ENCODE measurements around the gene CD52.
"Not testable (repeated sequence)": the region's sequence is repeated elsewhere in the genome, so short reads cannot be mapped to it uniquely, and the experiment has no call there.

CD52 gene

GRCh38 chr1:26290122-26290881 lies 27.5 kb upstream of the CD52 start:
- no peak overlapping the region for H3K27ac ChIP-seq

GRCh38 chr1:26290882-26291261 lies 26.9 kb upstream of the CD52 start:
- Histone ChIP-seq H3K4me3 (IDR thresholded peaks at IDR 0.05; ENCODE audit: insufficient read depth, low read depth, low read length) (no peak overlapping the region), H2AFZ (ENCODE audit: low read depth) (no peak overlapping the region), H3K27me3 (ENCODE audit: insufficient read depth, low read depth) (no peaks in the 10 kb centered on the region), H4K20me1 (ENCODE audit: insufficient read depth) (no peaks in the 10 kb centered on the region), H3K27ac (no peak overlapping the region), H3K9ac (no peak overlapping the region), H3K4me2 (no peak overlapping the region), H3K4me1 (ENCODE audit: low read depth, poor library complexity, severe bottlenecking) (no peaks in the 10 kb centered on the region), H3K79me2 (ENCODE audit: insufficient read depth, low read depth) (no peaks in the 10 kb centered on the region), H3K36me3 (ENCODE audit: insufficient read depth) (no peaks in the 10 kb centered on the region)
- TF ChIP-seq, protein P1, sequence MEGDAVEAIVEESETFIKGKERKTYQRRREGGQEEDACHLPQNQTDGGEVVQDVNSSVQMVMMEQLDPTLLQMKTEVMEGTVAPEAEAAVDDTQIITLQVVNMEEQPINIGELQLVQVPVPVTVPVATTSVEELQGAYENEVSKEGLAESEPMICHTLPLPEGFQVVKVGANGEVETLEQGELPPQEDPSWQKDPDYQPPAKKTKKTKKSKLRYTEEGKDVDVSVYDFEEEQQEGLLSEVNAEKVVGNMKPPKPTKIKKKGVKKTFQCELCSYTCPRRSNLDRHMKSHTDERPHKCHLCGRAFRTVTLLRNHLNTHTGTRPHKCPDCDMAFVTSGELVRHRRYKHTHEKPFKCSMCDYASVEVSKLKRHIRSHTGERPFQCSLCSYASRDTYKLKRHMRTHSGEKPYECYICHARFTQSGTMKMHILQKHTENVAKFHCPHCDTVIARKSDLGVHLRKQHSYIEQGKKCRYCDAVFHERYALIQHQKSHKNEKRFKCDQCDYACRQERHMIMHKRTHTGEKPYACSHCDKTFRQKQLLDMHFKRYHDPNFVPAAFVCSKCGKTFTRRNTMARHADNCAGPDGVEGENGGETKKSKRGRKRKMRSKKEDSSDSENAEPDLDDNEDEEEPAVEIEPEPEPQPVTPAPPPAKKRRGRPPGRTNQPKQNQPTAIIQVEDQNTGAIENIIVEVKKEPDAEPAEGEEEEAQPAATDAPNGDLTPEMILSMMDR (conservative IDR thresholded peaks at IDR 0.05; ENCODE audit: low read depth, low read length): no peak

More at GRCh38 chr1:26290122-26290881, 27.5 kb upstream of the CD52 start:
- H3K36me3 ChIP-seq (ENCODE audit: insufficient read depth): no peaks in the 10 kb centered on the region
- H2AFZ ChIP-seq (ENCODE audit: low read depth): no peak overlapping the region
- TF ChIP-seq, protein P1 (conservative IDR thresholded peaks at IDR 0.05; ENCODE audit: low read depth, low read length): no peak
- H3K4me1 ChIP-seq (ENCODE audit: low read depth, poor library complexity, severe bottlenecking): no peaks in the 10 kb centered on the region
- no peaks in the 10 kb centered on the region for H4K20me1 ChIP-seq (ENCODE audit: insufficient read depth)
- no peak overlapping the region for H3K9ac ChIP-seq
- H3K4me2 ChIP-seq: no peak overlapping the region
- H3K27me3 ChIP-seq (ENCODE audit: insufficient read depth, low read depth): no peaks in the 10 kb centered on the region
- no peak overlapping the region for H3K4me3 ChIP-seq (IDR thresholded peaks at IDR 0.05; ENCODE audit: insufficient read depth, low read depth, low read length)
- no peaks in the 10 kb centered on the region for H3K79me2 ChIP-seq (ENCODE audit: insufficient read depth, low read depth)

DNA sequence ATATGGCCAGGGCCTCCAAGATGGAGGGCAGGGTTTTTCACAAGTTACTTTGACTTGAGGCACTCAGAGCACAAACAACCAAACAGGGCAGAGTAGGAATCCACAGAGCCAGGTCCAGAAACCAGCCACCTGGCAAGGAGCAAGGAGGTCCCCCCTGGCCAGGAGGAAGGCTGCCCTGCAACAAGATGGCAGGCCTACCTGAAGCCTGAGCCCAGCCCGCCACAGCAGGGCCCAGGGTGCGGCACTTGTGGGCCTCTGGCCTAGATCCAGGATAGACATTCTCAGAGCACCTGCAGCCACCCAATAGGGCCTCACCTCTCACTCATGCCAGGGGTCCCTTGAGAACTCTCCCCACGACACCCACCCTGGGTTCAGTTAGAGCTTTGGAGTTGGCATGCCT lies 26.3 kb upstream of the CD52 start:
- Histone ChIP-seq H3K4me1 (ENCODE audit: low read depth, poor library complexity, severe bottlenecking) (no peaks in the 10 kb centered on the region), H3K79me2 (ENCODE audit: insufficient read depth, low read depth) (no peaks in the 10 kb centered on the region), H3K36me3 (ENCODE audit: insufficient read depth) (no peaks in the 10 kb centered on the region), H3K9ac (no peak overlapping the region), H3K4me2 (no peak overlapping the region), H2AFZ (ENCODE audit: low read depth) (no peak overlapping the region), H3K4me3 (IDR thresholded peaks at IDR 0.05; ENCODE audit: insufficient read depth, low read depth, low read length) (no peak overlapping the region), H3K27me3 (ENCODE audit: insufficient read depth, low read depth) (no peaks in the 10 kb centered on the region), H3K27ac (no peak overlapping the region), H4K20me1 (ENCODE audit: insufficient read depth) (no peaks in the 10 kb centered on the region)
- TF ChIP-seq, protein P1 (conservative IDR thresholded peaks at IDR 0.05; ENCODE audit: low read depth, low read length): no peak

DNA sequence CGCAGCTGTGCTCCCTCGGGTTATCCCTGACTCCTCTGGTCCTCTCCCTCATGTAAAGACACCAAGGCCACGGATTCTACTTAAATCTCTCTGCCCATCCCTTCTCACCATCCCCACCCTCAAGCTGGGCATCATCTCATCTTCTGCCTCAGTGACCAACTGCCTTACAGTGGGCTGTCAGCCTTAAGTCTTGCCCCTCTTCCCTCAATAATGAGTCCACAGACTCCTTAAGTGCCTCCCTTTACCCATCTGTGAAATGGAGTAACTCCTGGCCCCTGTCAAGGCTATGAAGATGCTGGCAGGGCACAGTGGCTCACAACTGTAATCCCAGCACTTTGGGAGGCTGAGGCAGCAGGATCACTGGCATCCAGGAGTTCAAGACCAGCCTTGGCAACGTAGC lies 25.8 kb upstream of the CD52 start:
- no peak overlapping the region for H3K4me2 ChIP-seq

GRCh38 chr1:26292735-26293134 lies 25.0 kb upstream of the CD52 start:
- H3K36me3 ChIP-seq (ENCODE audit: insufficient read depth); H3K79me2 ChIP-seq (ENCODE audit: insufficient read depth, low read depth); H3K9ac ChIP-seq; H4K20me1 ChIP-seq (ENCODE audit: insufficient read depth); H3K4me1 ChIP-seq (ENCODE audit: low read depth, poor library complexity, severe bottlenecking); H3K27ac ChIP-seq; H3K27me3 ChIP-seq (ENCODE audit: insufficient read depth, low read depth); H3K4me3 ChIP-seq (IDR thresholded peaks at IDR 0.05; ENCODE audit: insufficient read depth, low read depth, low read length); H3K4me2 ChIP-seq; H2AFZ ChIP-seq (ENCODE audit: low read depth): not testable (repeated sequence)

More for the DNA sequence above, 25.8 kb upstream of the CD52 start:
- TF ChIP-seq, protein P1 (conservative IDR thresholded peaks at IDR 0.05; ENCODE audit: low read depth, low read length): no peak
- Histone ChIP-seq H2AFZ (ENCODE audit: low read depth) (no peak overlapping the region), H3K79me2 (ENCODE audit: insufficient read depth, low read depth) (no peaks in the 10 kb centered on the region), H3K4me3 (IDR thresholded peaks at IDR 0.05; ENCODE audit: insufficient read depth, low read depth, low read length) (no peak overlapping the region), H3K27ac (no peak overlapping the region), H3K27me3 (ENCODE audit: insufficient read depth, low read depth) (no peaks in the 10 kb centered on the region), H3K9ac (no peak overlapping the region), H4K20me1 (ENCODE audit: insufficient read depth) (no peaks in the 10 kb centered on the region), H3K4me1 (ENCODE audit: low read depth, poor library complexity, severe bottlenecking) (no peaks in the 10 kb centered on the region), H3K36me3 (ENCODE audit: insufficient read depth) (no peaks in the 10 kb centered on the region)
